PFSK-1 (cell line): ENCODE measurements around the gene NRXN3.

Experiments
- FOXP2 ChIP-seq: optimal IDR thresholded peaks from 2 replicates; pipeline ENCODE3; 2011; ENCODE audit warnings: borderline replicate concordance, control low read depth, inconsistent platforms; ENCODE audit not compliant: insufficient read depth; ENCODE audit errors: extremely low read length, extremely low read depth
- POLR2AphosphoS5 ChIP-seq: IDR thresholded peaks from 2 replicates; pipeline ENCODE4 v1.6.1; 2012; ENCODE audit warnings: low read depth, mild to moderate bottlenecking, control low read depth, low read length, moderate library complexity
- SIN3A ChIP-seq: IDR thresholded peaks from 2 replicates; pipeline ENCODE4 v1.6.1; 2012; ENCODE audit warnings: mild to moderate bottlenecking, low read length, moderate library complexity, borderline replicate concordance; ENCODE audit not compliant: insufficient read depth
- TAF1 ChIP-seq: IDR thresholded peaks from 2 replicates; pipeline ENCODE4 v1.6.1; 2012; ENCODE audit warnings: low read length, control low read depth, borderline replicate concordance; ENCODE audit not compliant: insufficient read depth
- TF ChIP-seq, protein P1 (sequence below), 2 experiments: IDR thresholded peaks; 2 replicates each; pipeline versions ENCODE4 v1.6.1 to v1.8.0; 2011 to 2012; ENCODE audit warnings: low read depth in 2 of 2, low read length in 2 of 2, control low read depth in 1 of 2, inconsistent platforms in 1 of 2, mild to moderate bottlenecking in 1 of 2, moderate library complexity in 1 of 2; ENCODE audit not compliant: insufficient read depth in 1 of 2

NRXN3 gene

DNA sequence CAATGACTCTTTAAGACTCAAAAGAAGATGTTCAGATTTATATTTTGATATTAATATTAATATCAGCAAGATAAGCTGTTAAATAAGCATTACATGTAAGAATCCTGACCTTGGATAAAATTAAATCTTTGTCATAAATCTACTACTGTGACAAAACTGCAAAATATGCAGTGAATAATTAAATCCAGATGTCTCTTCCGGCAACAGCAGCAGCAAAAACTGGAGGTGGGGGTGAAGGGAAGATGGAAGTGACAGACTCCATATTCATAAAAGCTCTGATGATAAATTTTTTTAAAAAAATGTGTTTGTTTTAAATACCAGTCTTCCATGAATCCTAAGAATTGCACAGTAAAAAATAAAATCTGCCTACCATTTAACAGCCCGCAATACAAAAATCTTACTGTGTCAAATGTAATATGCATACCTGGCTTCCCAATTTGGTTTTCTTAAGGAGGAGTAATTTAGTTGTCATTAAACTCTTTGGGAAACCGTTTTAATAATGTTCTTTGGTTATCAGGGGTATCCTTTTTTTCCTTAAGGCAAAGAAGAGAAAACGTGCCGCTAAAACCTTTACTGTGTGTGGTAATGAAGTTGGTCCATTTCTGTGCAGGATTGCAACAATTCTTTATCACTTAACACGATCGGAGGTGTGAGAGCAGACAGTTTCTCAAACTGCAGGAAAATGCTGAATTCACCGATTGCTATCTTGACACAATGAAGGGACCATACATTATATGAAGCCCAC, 1562.9 kb downstream of the NRXN3 start:
- TF ChIP-seq TAF1: no peak
- TF ChIP-seq SIN3A: no peak
- TF ChIP-seq FOXP2: no peak
- TF ChIP-seq, protein P1, sequence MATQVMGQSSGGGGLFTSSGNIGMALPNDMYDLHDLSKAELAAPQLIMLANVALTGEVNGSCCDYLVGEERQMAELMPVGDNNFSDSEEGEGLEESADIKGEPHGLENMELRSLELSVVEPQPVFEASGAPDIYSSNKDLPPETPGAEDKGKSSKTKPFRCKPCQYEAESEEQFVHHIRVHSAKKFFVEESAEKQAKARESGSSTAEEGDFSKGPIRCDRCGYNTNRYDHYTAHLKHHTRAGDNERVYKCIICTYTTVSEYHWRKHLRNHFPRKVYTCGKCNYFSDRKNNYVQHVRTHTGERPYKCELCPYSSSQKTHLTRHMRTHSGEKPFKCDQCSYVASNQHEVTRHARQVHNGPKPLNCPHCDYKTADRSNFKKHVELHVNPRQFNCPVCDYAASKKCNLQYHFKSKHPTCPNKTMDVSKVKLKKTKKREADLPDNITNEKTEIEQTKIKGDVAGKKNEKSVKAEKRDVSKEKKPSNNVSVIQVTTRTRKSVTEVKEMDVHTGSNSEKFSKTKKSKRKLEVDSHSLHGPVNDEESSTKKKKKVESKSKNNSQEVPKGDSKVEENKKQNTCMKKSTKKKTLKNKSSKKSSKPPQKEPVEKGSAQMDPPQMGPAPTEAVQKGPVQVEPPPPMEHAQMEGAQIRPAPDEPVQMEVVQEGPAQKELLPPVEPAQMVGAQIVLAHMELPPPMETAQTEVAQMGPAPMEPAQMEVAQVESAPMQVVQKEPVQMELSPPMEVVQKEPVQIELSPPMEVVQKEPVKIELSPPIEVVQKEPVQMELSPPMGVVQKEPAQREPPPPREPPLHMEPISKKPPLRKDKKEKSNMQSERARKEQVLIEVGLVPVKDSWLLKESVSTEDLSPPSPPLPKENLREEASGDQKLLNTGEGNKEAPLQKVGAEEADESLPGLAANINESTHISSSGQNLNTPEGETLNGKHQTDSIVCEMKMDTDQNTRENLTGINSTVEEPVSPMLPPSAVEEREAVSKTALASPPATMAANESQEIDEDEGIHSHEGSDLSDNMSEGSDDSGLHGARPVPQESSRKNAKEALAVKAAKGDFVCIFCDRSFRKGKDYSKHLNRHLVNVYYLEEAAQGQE (IDR thresholded peaks at IDR 0.05; ENCODE audit: insufficient read depth in 1 of 2, low read depth in 2 of 2, low read length in 2 of 2): no peak
- no peak for TF ChIP-seq POLR2AphosphoS5

DNA sequence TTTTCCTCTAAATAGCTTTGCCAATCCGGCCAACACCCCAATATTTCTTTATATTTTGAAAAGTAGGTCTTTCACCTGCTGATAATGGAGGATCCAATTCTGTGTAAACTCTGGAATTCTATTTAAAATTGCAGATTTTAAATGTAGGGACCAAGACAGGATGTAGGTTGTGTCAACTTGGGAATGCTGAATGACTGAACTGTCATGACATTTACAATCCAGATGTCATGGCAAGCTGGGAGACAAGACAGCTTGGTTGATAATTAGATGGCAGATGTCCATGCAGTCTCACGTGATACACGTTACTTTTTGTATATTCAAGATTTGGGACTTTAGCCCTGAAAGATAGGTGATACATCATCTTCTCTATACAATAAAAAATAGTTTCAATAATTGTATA, 1564.0 kb downstream of the NRXN3 start:
- TF ChIP-seq SIN3A: no peak
- no peak for TF ChIP-seq FOXP2
- TF ChIP-seq POLR2AphosphoS5: no peak
- no peak for TF ChIP-seq TAF1
- TF ChIP-seq, protein P1 (IDR thresholded peaks at IDR 0.05; ENCODE audit: insufficient read depth in 1 of 2, low read depth in 2 of 2, low read length in 2 of 2): no peak

DNA sequence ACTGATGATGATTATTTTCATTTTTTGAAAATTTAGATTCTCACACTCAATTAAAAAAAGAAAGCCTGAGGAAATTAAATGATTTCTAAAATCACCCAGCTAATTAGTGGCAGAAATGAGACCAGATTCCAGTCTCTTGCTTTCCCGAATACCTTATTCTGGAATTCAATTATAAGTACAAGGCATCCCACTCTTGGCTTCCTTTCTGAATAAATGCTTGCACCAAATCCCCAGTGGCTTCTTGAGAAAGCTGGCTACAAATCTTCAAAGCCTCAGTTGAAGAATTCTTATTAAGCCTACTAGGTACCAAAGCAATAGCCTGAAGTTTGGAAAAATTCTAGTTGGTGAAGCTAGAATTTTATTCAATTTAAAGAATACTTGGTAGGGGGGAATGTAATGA, 1564.5 kb downstream of the NRXN3 start:
- TF ChIP-seq POLR2AphosphoS5 (no peak), SIN3A (no peak)

DNA sequence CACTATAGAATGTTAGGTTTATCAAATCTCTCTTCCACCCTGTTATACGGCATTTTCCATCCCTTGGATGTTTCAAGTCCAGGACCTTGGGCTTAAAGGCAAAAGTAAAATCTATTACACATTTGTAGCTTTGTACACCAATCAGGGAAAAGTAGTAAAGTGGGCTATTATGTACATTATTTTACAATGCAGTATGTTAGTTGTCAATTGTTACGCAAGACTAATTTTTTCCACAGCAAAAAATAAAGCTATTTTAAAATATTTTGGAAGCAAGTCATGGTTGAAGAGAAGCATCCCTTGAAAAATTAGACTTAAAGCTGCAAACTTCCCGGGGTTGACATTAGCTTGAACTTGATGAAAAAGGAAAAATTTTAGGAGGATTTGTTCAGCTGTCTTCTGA, 1564.9 kb downstream of the NRXN3 start:
- TF ChIP-seq FOXP2 (no peak), TAF1 (no peak), SIN3A (no peak), POLR2AphosphoS5 (no peak)
- TF ChIP-seq, protein P1 (IDR thresholded peaks at IDR 0.05; ENCODE audit: insufficient read depth in 1 of 2, low read depth in 2 of 2, low read length in 2 of 2): no peak

DNA sequence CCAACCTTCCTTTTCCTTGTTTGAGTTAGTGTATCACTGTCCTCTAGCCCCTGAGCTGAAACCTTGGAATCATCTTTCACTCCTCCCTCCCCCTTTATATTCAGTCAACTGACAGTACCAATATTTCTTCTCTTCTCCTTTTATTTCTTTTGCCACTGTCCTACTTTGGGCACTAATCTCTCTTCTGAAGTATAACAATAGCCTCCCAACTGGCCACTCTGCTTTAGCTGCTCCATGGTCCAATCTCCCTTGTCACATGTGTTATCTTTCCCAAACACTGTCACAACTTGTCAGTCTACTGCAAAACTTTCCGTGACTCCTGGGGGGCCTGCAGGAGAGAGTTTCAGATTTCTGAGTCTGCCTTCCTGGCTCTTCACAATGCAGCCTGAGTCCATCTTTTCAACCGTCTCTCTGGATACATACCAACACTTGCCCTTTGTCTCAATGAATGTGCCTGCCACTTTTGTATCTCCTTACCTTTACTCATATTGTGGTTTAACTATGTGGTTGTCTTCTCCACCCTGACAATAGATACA, 1570.0 kb downstream of the NRXN3 start:
- no peak for TF ChIP-seq TAF1
- TF ChIP-seq FOXP2: no peak
- TF ChIP-seq POLR2AphosphoS5: no peak
- TF ChIP-seq, protein P1 (IDR thresholded peaks at IDR 0.05; ENCODE audit: insufficient read depth in 1 of 2, low read depth in 2 of 2, low read length in 2 of 2): no peak
